HEK293 (cell line): ENCODE measurements around the gene CYP4F8.

ENCODE experiments used
- CTCF ChIA-PET: fragments of 350-600 bp; formaldehyde crosslinking; extraction: SDS; loops from one replicate; lab custom pipeline; 2021; ENCODE audit warnings: antibody characterized with exemption; lab: Yijun Ruan, JAX
- POLR2A ChIA-PET: fragments of 300-600 bp; formaldehyde crosslinking; extraction: SDS; loops from one replicate; lab custom pipeline; 2020; ENCODE audit warnings: antibody characterized with exemption, inconsistent platforms; lab: Yijun Ruan, JAX
- H3K27ac ChIP-seq: fragments of 200-500 bp; sonication (Bioruptor generic); 2 replicates; pipeline ENCODE4 v1.5.1; 2014; ENCODE audit warnings: low read depth, low read length, control low read depth, inconsistent platforms; ENCODE audit errors: extremely low read depth
- H3K36me3 ChIP-seq, 2 experiments: fragments of 200-500 bp in 1 of 2; sonication (Bioruptor generic) in 1 of 2; 1 replicate in 1 of 2; 2 replicates in 1 of 2; pipeline ENCODE4 v1.5.1; 2014 to 2017; ENCODE audit warnings: inconsistent platforms in 2 of 2, low read length in 2 of 2; ENCODE audit not compliant: control insufficient read depth in 2 of 2, insufficient read depth in 1 of 2
- H3K4me1 ChIP-seq: fragments of 200-500 bp; sonication (Bioruptor generic); 2 replicates; pipeline ENCODE4 v1.5.1; 2014; ENCODE audit warnings: mild to moderate bottlenecking, low read length, inconsistent platforms; ENCODE audit not compliant: control insufficient read depth, insufficient read depth
- H3K4me3 ChIP-seq: 2 replicates; pipeline ENCODE4 v1.5.1; 2011; ENCODE audit warnings: low read depth, mild to moderate bottlenecking, control low read depth, low read length, moderate library complexity
- H3K9me3 ChIP-seq: fragments of 200-500 bp; sonication (Bioruptor generic); 2 replicates; pipeline ENCODE4 v1.5.1; 2014; ENCODE audit warnings: low read depth, low read length, inconsistent platforms; ENCODE audit not compliant: control insufficient read depth, insufficient read depth
- BCL11A ChIP-seq: fragments of 450-650 bp; formaldehyde crosslinking; IDR thresholded peaks from 2 replicates; pipeline ENCODE4 v1.5.1; 2016; ENCODE audit warnings: low read depth, missing biosample characterization, missing genetic modification characterization
- ZNF138 ChIP-seq: fragments of 450-650 bp; formaldehyde crosslinking; IDR thresholded peaks from 2 replicates; pipeline ENCODE4 v1.5.1; 2016; ENCODE audit warnings: missing biosample characterization, missing genetic modification characterization, borderline replicate concordance
- ZNF202 ChIP-seq: fragments of 450-650 bp; formaldehyde crosslinking; IDR thresholded peaks from 2 replicates; pipeline ENCODE4 v1.5.1; 2016; ENCODE audit warnings: missing biosample characterization, missing genetic modification characterization, borderline replicate concordance
- ZNF24 ChIP-seq: fragments of 450-650 bp; formaldehyde crosslinking; IDR thresholded peaks from 2 replicates; pipeline ENCODE4 v1.5.1; 2016; ENCODE audit warnings: missing biosample characterization, missing genetic modification characterization
- ZNF302 ChIP-seq: fragments of 450-650 bp; formaldehyde crosslinking; IDR thresholded peaks from 2 replicates; pipeline ENCODE4 v1.5.1; 2016; ENCODE audit warnings: missing biosample characterization, missing genetic modification characterization, low read depth
- ZNF350 ChIP-seq: fragments of 450-650 bp; formaldehyde crosslinking; IDR thresholded peaks from 2 replicates; pipeline ENCODE4 v1.5.0; 2017; ENCODE audit warnings: missing biosample characterization, mild to moderate bottlenecking, missing genetic modification characterization
- ZNF37A ChIP-seq: fragments of 450-650 bp; IDR thresholded peaks from 2 replicates; pipeline ENCODE4 v1.5.1; 2018; ENCODE audit warnings: missing biosample characterization, missing genetic modification characterization
- ZNF747 ChIP-seq: fragments of 450-650 bp; formaldehyde crosslinking; IDR thresholded peaks from 2 replicates; pipeline ENCODE4 v1.5.1; 2016; ENCODE audit warnings: missing biosample characterization, missing genetic modification characterization
- ZNF76 ChIP-seq: fragments of 450-650 bp; formaldehyde crosslinking; IDR thresholded peaks from 2 replicates; pipeline ENCODE4; 2016; ENCODE audit warnings: low read depth, missing biosample characterization, missing genetic modification characterization, borderline replicate concordance
- ZNF791 ChIP-seq: fragments of 450-650 bp; formaldehyde crosslinking; IDR thresholded peaks from 2 replicates; pipeline ENCODE4 v1.5.1; 2016; ENCODE audit warnings: missing biosample characterization, missing genetic modification characterization
- TF ChIP-seq, protein P1 (sequence below): fragments of 450-650 bp; formaldehyde crosslinking; IDR thresholded peaks from 2 replicates; pipeline ENCODE4 v1.5.1; 2016; ENCODE audit warnings: missing biosample characterization, missing genetic modification characterization, borderline replicate concordance
- TF ChIP-seq, protein P2 (sequence below): fragments of 450-650 bp; formaldehyde crosslinking; IDR thresholded peaks from 2 replicates; pipeline ENCODE4 v1.5.1; 2016; ENCODE audit warnings: missing biosample characterization, missing genetic modification characterization, low read depth
- TF ChIP-seq, protein P3 (sequence below): fragments of 450-650 bp; formaldehyde crosslinking; IDR thresholded peaks from 2 replicates; pipeline ENCODE4 v1.5.1; 2016; ENCODE audit warnings: missing biosample characterization, missing genetic modification characterization, borderline replicate concordance
- TF ChIP-seq, protein P4 (sequence below): fragments of 450-650 bp; formaldehyde crosslinking; IDR thresholded peaks from 2 replicates; pipeline ENCODE4 v1.5.1; 2016; ENCODE audit warnings: missing biosample characterization, missing genetic modification characterization
- TF ChIP-seq, protein P5 (sequence below): fragments of 450-650 bp; formaldehyde crosslinking; IDR thresholded peaks from 2 replicates; pipeline ENCODE4 v1.5.1; 2016; ENCODE audit warnings: missing biosample characterization, missing genetic modification characterization
- TF ChIP-seq, protein P6 (sequence below): fragments of 450-650 bp; formaldehyde crosslinking; IDR thresholded peaks from 2 replicates; pipeline ENCODE4 v1.5.1; 2016; ENCODE audit warnings: missing biosample characterization, missing genetic modification characterization
- TF ChIP-seq, protein P7 (sequence below): fragments of 450-650 bp; formaldehyde crosslinking; IDR thresholded peaks from 2 replicates; pipeline ENCODE4 v1.5.1; 2016; ENCODE audit warnings: missing biosample characterization, missing genetic modification characterization

CYP4F8 gene

DNA sequence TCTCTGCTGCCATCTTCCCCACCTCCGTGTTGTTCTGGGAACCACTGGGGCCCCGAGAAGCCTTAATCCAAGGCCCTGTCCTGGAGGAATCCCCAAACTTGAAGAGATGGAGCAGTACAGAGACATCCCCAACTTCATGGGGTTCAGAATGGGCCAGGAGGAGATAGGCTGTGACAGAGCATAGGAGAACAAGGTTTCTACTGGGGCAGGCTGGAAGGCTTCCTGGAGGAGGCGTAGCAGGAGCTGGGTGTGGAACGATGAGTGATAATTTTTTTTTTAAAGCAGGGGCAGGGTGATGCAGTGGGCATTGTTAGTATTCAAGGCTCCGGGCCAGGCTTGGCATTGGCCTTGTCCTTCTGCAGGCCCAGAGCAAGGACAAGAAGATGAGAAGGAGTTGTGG lies 3.3 kb downstream of the CYP4F8 start (continued):
- TF ChIP-seq, protein P1, sequence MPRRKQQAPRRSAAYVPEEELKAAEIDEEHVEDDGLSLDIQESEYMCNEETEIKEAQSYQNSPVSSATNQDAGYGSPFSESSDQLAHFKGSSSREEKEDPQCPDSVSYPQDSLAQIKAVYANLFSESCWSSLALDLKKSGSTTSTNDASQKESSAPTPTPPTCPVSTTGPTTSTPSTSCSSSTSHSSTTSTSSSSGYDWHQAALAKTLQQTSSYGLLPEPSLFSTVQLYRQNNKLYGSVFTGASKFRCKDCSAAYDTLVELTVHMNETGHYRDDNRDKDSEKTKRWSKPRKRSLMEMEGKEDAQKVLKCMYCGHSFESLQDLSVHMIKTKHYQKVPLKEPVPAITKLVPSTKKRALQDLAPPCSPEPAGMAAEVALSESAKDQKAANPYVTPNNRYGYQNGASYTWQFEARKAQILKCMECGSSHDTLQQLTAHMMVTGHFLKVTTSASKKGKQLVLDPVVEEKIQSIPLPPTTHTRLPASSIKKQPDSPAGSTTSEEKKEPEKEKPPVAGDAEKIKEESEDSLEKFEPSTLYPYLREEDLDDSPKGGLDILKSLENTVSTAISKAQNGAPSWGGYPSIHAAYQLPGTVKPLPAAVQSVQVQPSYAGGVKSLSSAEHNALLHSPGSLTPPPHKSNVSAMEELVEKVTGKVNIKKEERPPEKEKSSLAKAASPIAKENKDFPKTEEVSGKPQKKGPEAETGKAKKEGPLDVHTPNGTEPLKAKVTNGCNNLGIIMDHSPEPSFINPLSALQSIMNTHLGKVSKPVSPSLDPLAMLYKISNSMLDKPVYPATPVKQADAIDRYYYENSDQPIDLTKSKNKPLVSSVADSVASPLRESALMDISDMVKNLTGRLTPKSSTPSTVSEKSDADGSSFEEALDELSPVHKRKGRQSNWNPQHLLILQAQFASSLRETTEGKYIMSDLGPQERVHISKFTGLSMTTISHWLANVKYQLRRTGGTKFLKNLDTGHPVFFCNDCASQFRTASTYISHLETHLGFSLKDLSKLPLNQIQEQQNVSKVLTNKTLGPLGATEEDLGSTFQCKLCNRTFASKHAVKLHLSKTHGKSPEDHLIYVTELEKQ (tag by site-specific recombination) = no peak
- TF ChIP-seq, protein P2, sequence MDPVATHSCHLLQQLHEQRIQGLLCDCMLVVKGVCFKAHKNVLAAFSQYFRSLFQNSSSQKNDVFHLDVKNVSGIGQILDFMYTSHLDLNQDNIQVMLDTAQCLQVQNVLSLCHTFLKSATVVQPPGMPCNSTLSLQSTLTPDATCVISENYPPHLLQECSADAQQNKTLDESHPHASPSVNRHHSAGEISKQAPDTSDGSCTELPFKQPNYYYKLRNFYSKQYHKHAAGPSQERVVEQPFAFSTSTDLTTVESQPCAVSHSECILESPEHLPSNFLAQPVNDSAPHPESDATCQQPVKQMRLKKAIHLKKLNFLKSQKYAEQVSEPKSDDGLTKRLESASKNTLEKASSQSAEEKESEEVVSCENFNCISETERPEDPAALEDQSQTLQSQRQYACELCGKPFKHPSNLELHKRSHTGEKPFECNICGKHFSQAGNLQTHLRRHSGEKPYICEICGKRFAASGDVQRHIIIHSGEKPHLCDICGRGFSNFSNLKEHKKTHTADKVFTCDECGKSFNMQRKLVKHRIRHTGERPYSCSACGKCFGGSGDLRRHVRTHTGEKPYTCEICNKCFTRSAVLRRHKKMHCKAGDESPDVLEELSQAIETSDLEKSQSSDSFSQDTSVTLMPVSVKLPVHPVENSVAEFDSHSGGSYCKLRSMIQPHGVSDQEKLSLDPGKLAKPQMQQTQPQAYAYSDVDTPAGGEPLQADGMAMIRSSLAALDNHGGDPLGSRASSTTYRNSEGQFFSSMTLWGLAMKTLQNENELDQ (tag by site-specific recombination) = no peak
- no peak for TF ChIP-seq ZNF747 (tag by site-specific recombination)

DNA sequence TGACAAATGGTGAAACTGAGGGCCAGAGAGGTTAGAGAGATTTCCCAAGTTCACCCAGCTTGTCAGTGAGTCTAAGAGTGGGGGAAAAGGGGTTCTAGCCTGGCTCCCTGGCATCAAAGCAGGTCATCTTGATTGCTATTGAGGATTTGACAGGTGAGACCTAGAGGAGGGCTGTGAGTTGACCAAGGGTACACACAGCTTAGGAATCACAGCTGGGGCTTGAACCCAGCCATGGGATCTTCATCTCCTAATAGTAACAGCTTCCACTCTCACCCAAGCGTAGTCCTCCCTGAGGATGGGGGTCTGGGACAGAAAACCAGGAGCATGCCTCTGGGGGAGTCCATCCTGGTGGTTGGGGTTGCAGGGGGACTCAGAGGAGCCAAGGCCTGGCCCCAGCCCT lies 6.8 kb downstream of the CYP4F8 start:
- TF ChIP-seq, protein P3, sequence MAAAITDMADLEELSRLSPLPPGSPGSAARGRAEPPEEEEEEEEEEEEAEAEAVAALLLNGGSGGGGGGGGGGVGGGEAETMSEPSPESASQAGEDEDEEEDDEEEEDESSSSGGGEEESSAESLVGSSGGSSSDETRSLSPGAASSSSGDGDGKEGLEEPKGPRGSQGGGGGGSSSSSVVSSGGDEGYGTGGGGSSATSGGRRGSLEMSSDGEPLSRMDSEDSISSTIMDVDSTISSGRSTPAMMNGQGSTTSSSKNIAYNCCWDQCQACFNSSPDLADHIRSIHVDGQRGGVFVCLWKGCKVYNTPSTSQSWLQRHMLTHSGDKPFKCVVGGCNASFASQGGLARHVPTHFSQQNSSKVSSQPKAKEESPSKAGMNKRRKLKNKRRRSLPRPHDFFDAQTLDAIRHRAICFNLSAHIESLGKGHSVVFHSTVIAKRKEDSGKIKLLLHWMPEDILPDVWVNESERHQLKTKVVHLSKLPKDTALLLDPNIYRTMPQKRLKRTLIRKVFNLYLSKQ = no peak
- TF ChIP-seq, protein P4, sequence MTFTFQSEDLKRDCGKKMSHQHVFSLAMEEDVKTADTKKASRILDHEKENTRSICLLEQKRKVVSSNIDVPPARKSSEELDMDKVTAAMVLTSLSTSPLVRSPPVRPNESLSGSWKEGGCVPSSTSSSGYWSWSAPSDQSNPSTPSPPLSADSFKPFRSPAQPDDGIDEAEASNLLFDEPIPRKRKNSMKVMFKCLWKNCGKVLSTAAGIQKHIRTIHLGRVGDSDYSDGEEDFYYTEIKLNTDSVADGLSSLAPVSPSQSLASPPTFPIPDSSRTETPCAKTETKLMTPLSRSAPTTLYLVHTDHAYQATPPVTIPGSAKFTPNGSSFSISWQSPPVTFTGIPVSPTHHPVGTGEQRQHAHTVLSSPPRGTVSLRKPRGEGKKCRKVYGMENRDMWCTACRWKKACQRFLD = no peak
- no peak for TF ChIP-seq ZNF76
- TF ChIP-seq ZNF138 (tag by site-specific recombination) = no peak
- no peak for TF ChIP-seq ZNF37A (tag by site-specific recombination)
- CTCF ChIA-PET = interaction anchor here (1.2 kb wide), 1 partner anchor 38 kb away, joined by 3 read pairs; no protein-coding TSS in a partner anchor

DNA sequence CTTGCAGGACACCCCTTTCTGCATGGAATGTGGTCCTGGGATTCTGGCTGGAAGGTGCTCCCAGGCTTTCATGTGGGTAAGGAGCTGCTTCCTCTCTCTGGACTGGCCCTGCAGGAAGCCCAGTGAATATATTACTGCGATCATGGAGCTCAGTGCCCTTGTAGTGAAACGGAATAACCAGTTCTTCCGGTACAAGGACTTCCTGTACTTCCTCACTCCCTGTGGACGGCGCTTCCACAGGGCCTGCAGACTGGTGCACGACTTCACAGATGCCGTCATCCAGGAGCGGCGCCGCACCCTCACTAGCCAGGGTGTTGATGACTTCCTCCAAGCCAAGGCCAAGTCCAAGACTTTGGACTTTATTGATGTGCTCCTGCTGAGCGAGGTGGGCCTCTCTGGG lies 8.0 kb downstream of the CYP4F8 start:
- no peak overlapping the region for H3K27ac ChIP-seq
- H3K36me3 ChIP-seq = no peaks in the 10 kb centered on the region
- CTCF ChIA-PET = interaction anchor here (1.2 kb wide), 1 partner anchor 39 kb away, joined by 3 read pairs; no protein-coding TSS in a partner anchor
- H3K9me3 ChIP-seq = no peaks in the 10 kb centered on the region
- no peak overlapping the region for H3K4me3 ChIP-seq
- POLR2A ChIA-PET = no interaction called here
- no peaks in the 10 kb centered on the region for H3K4me1 ChIP-seq
- TF ChIP-seq ZNF24 (tag by site-specific recombination) (no peak), ZNF202 (tag by site-specific recombination) (no peak), ZNF350 (no peak), BCL11A (no peak), ZNF302 (no peak), ZNF791 (tag by site-specific recombination) (no peak)
- TF ChIP-seq, protein P5, sequence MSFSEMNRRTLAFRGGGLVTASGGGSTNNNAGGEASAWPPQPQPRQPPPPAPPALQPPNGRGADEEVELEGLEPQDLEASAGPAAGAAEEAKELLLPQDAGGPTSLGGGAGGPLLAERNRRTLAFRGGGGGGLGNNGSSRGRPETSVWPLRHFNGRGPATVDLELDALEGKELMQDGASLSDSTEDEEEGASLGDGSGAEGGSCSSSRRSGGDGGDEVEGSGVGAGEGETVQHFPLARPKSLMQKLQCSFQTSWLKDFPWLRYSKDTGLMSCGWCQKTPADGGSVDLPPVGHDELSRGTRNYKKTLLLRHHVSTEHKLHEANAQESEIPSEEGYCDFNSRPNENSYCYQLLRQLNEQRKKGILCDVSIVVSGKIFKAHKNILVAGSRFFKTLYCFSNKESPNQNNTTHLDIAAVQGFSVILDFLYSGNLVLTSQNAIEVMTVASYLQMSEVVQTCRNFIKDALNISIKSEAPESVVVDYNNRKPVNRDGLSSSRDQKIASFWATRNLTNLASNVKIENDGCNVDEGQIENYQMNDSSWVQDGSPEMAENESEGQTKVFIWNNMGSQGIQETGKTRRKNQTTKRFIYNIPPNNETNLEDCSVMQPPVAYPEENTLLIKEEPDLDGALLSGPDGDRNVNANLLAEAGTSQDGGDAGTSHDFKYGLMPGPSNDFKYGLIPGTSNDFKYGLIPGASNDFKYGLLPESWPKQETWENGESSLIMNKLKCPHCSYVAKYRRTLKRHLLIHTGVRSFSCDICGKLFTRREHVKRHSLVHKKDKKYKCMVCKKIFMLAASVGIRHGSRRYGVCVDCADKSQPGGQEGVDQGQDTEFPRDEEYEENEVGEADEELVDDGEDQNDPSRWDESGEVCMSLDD = no peak
- TF ChIP-seq, protein P6, sequence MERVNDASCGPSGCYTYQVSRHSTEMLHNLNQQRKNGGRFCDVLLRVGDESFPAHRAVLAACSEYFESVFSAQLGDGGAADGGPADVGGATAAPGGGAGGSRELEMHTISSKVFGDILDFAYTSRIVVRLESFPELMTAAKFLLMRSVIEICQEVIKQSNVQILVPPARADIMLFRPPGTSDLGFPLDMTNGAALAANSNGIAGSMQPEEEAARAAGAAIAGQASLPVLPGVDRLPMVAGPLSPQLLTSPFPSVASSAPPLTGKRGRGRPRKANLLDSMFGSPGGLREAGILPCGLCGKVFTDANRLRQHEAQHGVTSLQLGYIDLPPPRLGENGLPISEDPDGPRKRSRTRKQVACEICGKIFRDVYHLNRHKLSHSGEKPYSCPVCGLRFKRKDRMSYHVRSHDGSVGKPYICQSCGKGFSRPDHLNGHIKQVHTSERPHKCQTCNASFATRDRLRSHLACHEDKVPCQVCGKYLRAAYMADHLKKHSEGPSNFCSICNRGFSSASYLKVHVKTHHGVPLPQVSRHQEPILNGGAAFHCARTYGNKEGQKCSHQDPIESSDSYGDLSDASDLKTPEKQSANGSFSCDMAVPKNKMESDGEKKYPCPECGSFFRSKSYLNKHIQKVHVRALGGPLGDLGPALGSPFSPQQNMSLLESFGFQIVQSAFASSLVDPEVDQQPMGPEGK = no peak
- TF ChIP-seq, protein P7, sequence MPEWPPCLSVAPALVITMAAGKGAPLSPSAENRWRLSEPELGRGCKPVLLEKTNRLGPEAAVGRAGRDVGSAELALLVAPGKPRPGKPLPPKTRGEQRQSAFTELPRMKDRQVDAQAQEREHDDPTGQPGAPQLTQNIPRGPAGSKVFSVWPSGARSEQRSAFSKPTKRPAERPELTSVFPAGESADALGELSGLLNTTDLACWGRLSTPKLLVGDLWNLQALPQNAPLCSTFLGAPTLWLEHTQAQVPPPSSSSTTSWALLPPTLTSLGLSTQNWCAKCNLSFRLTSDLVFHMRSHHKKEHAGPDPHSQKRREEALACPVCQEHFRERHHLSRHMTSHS (tag by site-specific recombination) = no peak

More for the DNA sequence above, 6.8 kb downstream of the CYP4F8 start:
- POLR2A ChIA-PET = no interaction called here
- no peaks in the 10 kb centered on the region for H3K4me1 ChIP-seq
- no peaks in the 10 kb centered on the region for H3K36me3 ChIP-seq
- H3K9me3 ChIP-seq = no peaks in the 10 kb centered on the region
- no peak overlapping the region for H3K4me3 ChIP-seq
- no peak overlapping the region for H3K27ac ChIP-seq
